ENCODE measurements around the gene TRIM29.

Gene TRIM29

GRCh38 chr11:120134931-120135228 is 3.0 kb downstream of the TRIM29 start:
- H3K36me3 Mint-ChIP-seq (ENCODE audit: low read depth): no peaks in the 10 kb centered on the region
- H3K9me3 Mint-ChIP-seq: no peaks in the 10 kb centered on the region
- H3K27me3 Mint-ChIP-seq: peaks cover 3% of the 10 kb centered on the region
- no peak overlapping the region for H3K4me3 Mint-ChIP-seq
- H3K27ac Mint-ChIP-seq: no peak overlapping the region
- peak; percentile 17 for DNase-seq
- H3K4me1 Mint-ChIP-seq (ENCODE audit: low read depth): no peaks in the 10 kb centered on the region

- H3K4me3 Mint-ChIP-seq: no peak overlapping the region
- no peaks in the 10 kb centered on the region for H3K9me3 Mint-ChIP-seq
- H3K36me3 Mint-ChIP-seq (ENCODE audit: low read depth): no peaks in the 10 kb centered on the region
- no peaks in the 10 kb centered on the region for H3K4me1 Mint-ChIP-seq (ENCODE audit: low read depth)
- peak; percentile 5 for DNase-seq
- no peak overlapping the region for H3K27ac Mint-ChIP-seq
- H3K27me3 Mint-ChIP-seq: no peaks in the 10 kb centered on the region
Measured at GRCh38 chr11:120134106-120134930, 3.6 kb downstream of the TRIM29 start.

GRCh38 chr11:120133216-120134105 is 4.5 kb downstream of the TRIM29 start:
- no peaks in the 10 kb centered on the region for H3K27me3 Mint-ChIP-seq
- no peak overlapping the region for H3K4me3 Mint-ChIP-seq
- DNase-seq: no peak
- H3K36me3 Mint-ChIP-seq (ENCODE audit: low read depth): no peaks in the 10 kb centered on the region
- H3K9me3 Mint-ChIP-seq: no peaks in the 10 kb centered on the region
- H3K4me1 Mint-ChIP-seq (ENCODE audit: low read depth): no peaks in the 10 kb centered on the region
- no peak overlapping the region for H3K27ac Mint-ChIP-seq

- Mint-ChIP-seq H3K27ac (no peak overlapping the region), H3K4me3 (no peak overlapping the region), H3K4me1 (ENCODE audit: low read depth) (no peaks in the 10 kb centered on the region), H3K27me3 (no peaks in the 10 kb centered on the region), H3K9me3 (no peaks in the 10 kb centered on the region), H3K36me3 (ENCODE audit: low read depth) (no peaks in the 10 kb centered on the region)
- no peak for DNase-seq
Measured at GRCh38 chr11:120132645-120133185, 5.2 kb downstream of the TRIM29 start.

- no peaks in the 10 kb centered on the region for H3K27me3 Mint-ChIP-seq
Measured at GRCh38 chr11:120131941-120132644, 5.8 kb downstream of the TRIM29 start.

GRCh38 chr11:120130991-120131760 is 6.7 kb downstream of the TRIM29 start:
- Mint-ChIP-seq H3K4me3 (no peak overlapping the region), H3K27ac (no peak overlapping the region), H3K27me3 (no peaks in the 10 kb centered on the region), H3K4me1 (ENCODE audit: low read depth) (no peaks in the 10 kb centered on the region), H3K9me3 (no peaks in the 10 kb centered on the region), H3K36me3 (ENCODE audit: low read depth) (no peaks in the 10 kb centered on the region)
- DNase-seq: no peak

More at GRCh38 chr11:120131941-120132644, 5.8 kb downstream of the TRIM29 start:
- Mint-ChIP-seq H3K4me3 (no peak overlapping the region), H3K27ac (no peak overlapping the region), H3K9me3 (no peaks in the 10 kb centered on the region), H3K36me3 (ENCODE audit: low read depth) (no peaks in the 10 kb centered on the region), H3K4me1 (ENCODE audit: low read depth) (no peaks in the 10 kb centered on the region)
- no peak for DNase-seq

- H3K9me3 Mint-ChIP-seq: no peaks in the 10 kb centered on the region
- H3K27ac Mint-ChIP-seq: no peak overlapping the region
- H3K27me3 Mint-ChIP-seq: no peaks in the 10 kb centered on the region
- no peak overlapping the region for H3K4me3 Mint-ChIP-seq
- no peaks in the 10 kb centered on the region for H3K4me1 Mint-ChIP-seq (ENCODE audit: low read depth)
- H3K36me3 Mint-ChIP-seq (ENCODE audit: low read depth): no peaks in the 10 kb centered on the region
- DNase-seq: no peak
Measured at GRCh38 chr11:120130176-120130980, 7.5 kb downstream of the TRIM29 start.

- H3K4me1 Mint-ChIP-seq (ENCODE audit: low read depth): no peaks in the 10 kb centered on the region
- no peak overlapping the region for H3K27ac Mint-ChIP-seq
- H3K27me3 Mint-ChIP-seq: no peaks in the 10 kb centered on the region
- no peak for DNase-seq
- H3K36me3 Mint-ChIP-seq (ENCODE audit: low read depth): no peaks in the 10 kb centered on the region
- no peak overlapping the region for H3K4me3 Mint-ChIP-seq
- no peaks in the 10 kb centered on the region for H3K9me3 Mint-ChIP-seq
Measured at GRCh38 chr11:120129570-120129969, 8.3 kb downstream of the TRIM29 start.

GRCh38 chr11:120128392-120129119 is 9.4 kb downstream of the TRIM29 start:
- no peak overlapping the region for H3K27ac Mint-ChIP-seq
- H3K4me1 Mint-ChIP-seq (ENCODE audit: low read depth): no peaks in the 10 kb centered on the region
- no peaks in the 10 kb centered on the region for H3K9me3 Mint-ChIP-seq
- H3K36me3 Mint-ChIP-seq (ENCODE audit: low read depth): no peaks in the 10 kb centered on the region
- H3K4me3 Mint-ChIP-seq: no peak overlapping the region
- H3K27me3 Mint-ChIP-seq: no peaks in the 10 kb centered on the region
- DNase-seq: no peak

- Mint-ChIP-seq H3K27me3 (no peaks in the 10 kb centered on the region), H3K4me1 (ENCODE audit: low read depth) (no peaks in the 10 kb centered on the region)
- DNase-seq: no peak
Measured at GRCh38 chr11:120127236-120127635, 10.7 kb downstream of the TRIM29 start.

GRCh38 chr11:120126620-120127019 is 11.3 kb downstream of the TRIM29 start:
- Mint-ChIP-seq H3K4me3 (no peak overlapping the region), H3K9me3 (no peaks in the 10 kb centered on the region), H3K4me1 (ENCODE audit: low read depth) (no peaks in the 10 kb centered on the region), H3K27me3 (no peaks in the 10 kb centered on the region), H3K27ac (no peak overlapping the region), H3K36me3 (ENCODE audit: low read depth) (no peaks in the 10 kb centered on the region)
- DNase-seq: no peak

More at GRCh38 chr11:120127236-120127635, 10.7 kb downstream of the TRIM29 start:
- Mint-ChIP-seq H3K4me3 (no peak overlapping the region), H3K27ac (no peak overlapping the region), H3K36me3 (ENCODE audit: low read depth) (no peaks in the 10 kb centered on the region), H3K9me3 (no peaks in the 10 kb centered on the region)

GRCh38 chr11:120125509-120125908 is 12.4 kb downstream of the TRIM29 start:
- Mint-ChIP-seq H3K4me1 (ENCODE audit: low read depth) (no peaks in the 10 kb centered on the region), H3K27me3 (no peaks in the 10 kb centered on the region), H3K36me3 (ENCODE audit: low read depth) (no peaks in the 10 kb centered on the region), H3K9me3 (no peaks in the 10 kb centered on the region), H3K4me3 (no peak overlapping the region), H3K27ac (no peak overlapping the region)
- DNase-seq: no peak

- no peak overlapping the region for H3K4me3 Mint-ChIP-seq
- H3K27me3 Mint-ChIP-seq: no peaks in the 10 kb centered on the region
- no peaks in the 10 kb centered on the region for H3K4me1 Mint-ChIP-seq (ENCODE audit: low read depth)
- H3K36me3 Mint-ChIP-seq (ENCODE audit: low read depth): no peaks in the 10 kb centered on the region
- H3K9me3 Mint-ChIP-seq: no peaks in the 10 kb centered on the region
- DNase-seq: no peak
- no peak overlapping the region for H3K27ac Mint-ChIP-seq
Measured at GRCh38 chr11:120125024-120125423, 12.9 kb downstream of the TRIM29 start.
